NT2/D1 (cell line): ENCODE data around the gene SCMH1.
"Not testable (repeated sequence)": the region's sequence is repeated elsewhere in the genome, so short reads cannot be mapped to it uniquely, and the experiment has no call there.

Experiments
- DNase-seq: peaks from one replicate; pipeline ENCODE4 v3.0.0-alpha.2; 2011; ENCODE audit warnings: low read depth, low spot score
- H3K27me3 ChIP-seq: 2 replicates; pipeline ENCODE4 v1.6.0; 2011; ENCODE audit warnings: mild to moderate bottlenecking; ENCODE audit not compliant: insufficient read length, insufficient read depth
- H3K36me3 ChIP-seq: 2 replicates; pipeline ENCODE4 v1.6.1; 2011; ENCODE audit warnings: mild to moderate bottlenecking, low read length, mixed read lengths; ENCODE audit not compliant: insufficient read depth, insufficient read length
- H3K4me1 ChIP-seq: 2 replicates; pipeline ENCODE4 v1.5.1; 2011; ENCODE audit not compliant: insufficient read depth, insufficient read length
- H3K4me3 ChIP-seq: 2 replicates; pipeline ENCODE4 v1.5.1; 2011; ENCODE audit warnings: low read depth; ENCODE audit not compliant: insufficient read length
- H3K9ac ChIP-seq: 2 replicates; pipeline ENCODE4 v1.6.0; 2011; ENCODE audit warnings: low read depth; ENCODE audit not compliant: insufficient read length
- H3K9me3 ChIP-seq: 2 replicates; pipeline ENCODE4 v1.5.1; 2011; ENCODE audit warnings: mild to moderate bottlenecking, low read length; ENCODE audit not compliant: insufficient read depth
- SUZ12 ChIP-seq: IDR thresholded peaks from 2 replicates; pipeline ENCODE4 v1.6.1; 2011; ENCODE audit not compliant: insufficient read length, insufficient read depth; ENCODE audit errors: extremely low read depth
- YY1 ChIP-seq: IDR thresholded peaks from 2 replicates; pipeline ENCODE4 v1.6.1; 2011; ENCODE audit not compliant: insufficient read length, insufficient read depth
- ZNF274 ChIP-seq: IDR thresholded peaks from 2 replicates; pipeline ENCODE4 v1.6.1; 2011; ENCODE audit warnings: mild to moderate bottlenecking, low read depth, low read length

SCMH1 gene

DNA sequence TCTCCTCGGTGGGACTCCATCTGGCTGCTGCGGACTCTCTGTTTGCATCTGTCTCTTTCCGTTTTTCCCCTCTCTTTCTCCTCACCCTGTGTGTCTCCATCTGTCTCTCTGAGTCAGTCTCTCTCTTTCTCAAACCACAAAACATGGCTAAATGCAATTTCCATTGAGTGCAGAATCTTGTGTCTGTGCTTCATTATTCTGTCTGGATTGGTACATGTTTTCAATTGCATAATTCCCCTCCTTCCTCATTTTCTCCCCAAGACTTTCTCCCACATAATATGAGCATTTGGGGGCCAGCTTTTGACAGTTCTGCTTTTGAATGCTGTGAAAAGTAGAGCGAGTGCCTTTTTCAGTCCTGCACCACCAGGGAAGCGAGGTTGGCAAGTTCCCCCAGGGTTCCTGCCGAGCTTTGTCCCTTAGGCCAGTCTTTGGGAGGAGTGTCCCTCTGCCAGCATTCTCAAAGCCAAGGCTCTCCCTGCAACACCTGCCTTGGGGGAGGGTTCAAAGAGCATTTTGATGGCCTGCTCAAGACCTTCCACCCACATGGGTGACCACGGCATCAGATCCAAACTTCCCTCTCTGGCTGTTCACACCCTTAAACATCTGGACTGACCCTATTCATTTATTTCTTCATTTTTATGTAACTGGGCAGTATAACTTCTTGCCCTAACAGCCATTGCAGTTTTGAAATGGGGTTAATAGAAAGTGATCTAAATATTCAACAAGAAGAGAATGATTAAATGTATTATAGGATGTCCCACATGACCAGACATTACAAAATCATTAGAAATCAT lies 32.8 kb upstream of the SCMH1 start:
- Histone ChIP-seq H3K27me3 (no peaks in the 10 kb centered on the region), H3K9me3 (no peaks in the 10 kb centered on the region), H3K4me1 (peaks cover 9% of the 10 kb centered on the region), H3K36me3 (no peaks in the 10 kb centered on the region), H3K4me3 (no peak overlapping the region), H3K9ac (no peak overlapping the region)
- no peak for DNase-seq
- TF ChIP-seq ZNF274 (no peak), YY1 (no peak), SUZ12 (no peak)

DNA sequence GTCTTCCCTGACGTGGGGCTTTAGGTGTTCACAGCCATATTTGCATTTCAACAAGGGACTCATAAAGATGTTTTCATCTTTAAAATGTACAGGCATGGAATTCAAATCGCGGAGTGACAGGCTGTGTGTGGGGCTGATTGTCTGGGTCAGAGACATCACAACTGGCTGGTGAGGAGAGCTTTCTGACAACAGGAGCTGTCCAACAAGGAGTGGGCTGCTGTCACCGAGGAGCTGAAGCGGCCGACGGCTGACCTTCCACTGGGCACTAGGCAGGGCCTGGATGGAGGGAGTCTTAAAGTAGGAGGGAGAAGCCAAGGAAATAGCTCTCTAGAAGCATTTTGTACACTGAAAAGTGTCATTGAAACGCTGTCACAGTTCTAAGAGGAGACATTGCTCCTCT lies 30.5 kb upstream of the SCMH1 start:
- H3K4me3 ChIP-seq, result no peak overlapping the region
- no peak overlapping the region for H3K9ac ChIP-seq
- TF ChIP-seq ZNF274, result no peak
- TF ChIP-seq YY1, result no peak
- no peak for TF ChIP-seq SUZ12
- H3K9me3 ChIP-seq, result no peaks in the 10 kb centered on the region
- no peaks in the 10 kb centered on the region for H3K36me3 ChIP-seq
- peaks cover 2% of the 10 kb centered on the region for H3K27me3 ChIP-seq
- H3K4me1 ChIP-seq, result peaks cover 7% of the 10 kb centered on the region
- DNase-seq, result no peak

DNA sequence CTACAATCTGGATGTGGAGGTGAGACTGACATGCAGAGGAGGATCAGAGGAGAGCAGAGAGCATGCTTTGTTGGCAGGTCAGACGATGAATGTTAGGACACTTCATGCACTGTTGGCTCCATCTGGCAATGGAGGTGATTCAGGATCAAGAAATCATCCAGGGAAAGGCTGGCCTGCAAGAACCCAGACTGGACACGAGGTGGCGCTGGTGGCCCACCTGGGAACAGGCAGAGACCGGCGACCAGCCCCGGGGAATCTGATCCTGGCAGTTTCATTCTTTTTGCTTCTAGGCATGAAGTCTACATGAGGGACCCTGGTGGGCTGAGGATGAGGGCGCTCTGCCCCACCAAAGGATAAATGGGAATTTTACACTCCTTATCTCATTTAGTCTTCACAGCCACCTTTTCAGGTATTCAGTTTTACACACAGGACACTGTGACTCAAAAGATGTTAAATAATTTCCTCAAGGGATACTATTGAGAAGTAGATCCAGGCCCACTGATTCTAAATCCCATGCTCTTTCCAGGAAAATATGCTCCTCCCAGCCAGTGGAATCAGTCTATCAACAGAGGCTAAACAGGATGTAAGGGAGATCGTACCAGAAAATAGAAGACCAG lies 26.2 kb upstream of the SCMH1 start:
- no peaks in the 10 kb centered on the region for H3K36me3 ChIP-seq
- TF ChIP-seq SUZ12, result no peak
- no peak for TF ChIP-seq ZNF274
- TF ChIP-seq YY1, result no peak
- H3K27me3 ChIP-seq, result peaks cover 6% of the 10 kb centered on the region
- H3K4me3 ChIP-seq, result no peak overlapping the region
- DNase-seq, result peak; percentile 86
- H3K9me3 ChIP-seq, result no peaks in the 10 kb centered on the region
- no peaks in the 10 kb centered on the region for H3K4me1 ChIP-seq
- no peak overlapping the region for H3K9ac ChIP-seq

DNA sequence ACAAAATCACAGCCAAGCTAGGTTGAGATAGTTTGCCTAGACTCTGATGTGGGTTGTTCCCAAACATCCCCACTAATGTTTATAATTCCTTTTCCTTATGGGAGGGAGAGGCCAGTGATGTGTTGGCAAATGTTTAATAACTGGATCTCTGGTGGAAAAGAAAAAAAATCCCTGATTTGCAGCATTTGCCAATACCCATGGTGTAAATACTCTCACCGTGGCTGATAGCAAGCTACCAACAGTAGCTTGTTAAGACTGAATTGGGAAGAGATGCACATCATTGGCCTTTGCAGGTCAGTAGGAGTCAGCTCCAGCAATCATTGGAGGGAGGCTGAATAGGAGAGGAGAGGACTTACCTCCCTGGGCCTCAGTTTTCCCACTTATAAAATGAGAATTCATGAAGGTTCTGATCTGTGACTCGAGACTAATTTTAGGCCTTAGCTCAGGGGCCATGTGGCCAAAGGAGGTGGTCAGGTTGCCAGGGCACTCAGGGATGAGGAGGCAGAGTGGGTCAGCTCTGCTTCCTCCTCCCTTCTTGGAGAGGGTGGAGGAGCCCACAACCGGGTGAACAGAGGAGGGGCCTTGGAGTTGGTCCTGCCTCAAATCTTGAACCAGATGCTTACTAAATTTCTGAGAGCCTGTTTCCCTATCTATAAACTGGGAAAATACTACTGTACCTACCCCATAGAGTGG lies 20.0 kb upstream of the SCMH1 start:
- Histone ChIP-seq H3K4me1 (no peaks in the 10 kb centered on the region), H3K27me3 (peaks cover 4% of the 10 kb centered on the region), H3K9ac (no peak overlapping the region), H3K9me3 (no peaks in the 10 kb centered on the region), H3K4me3 (no peak overlapping the region), H3K36me3 (no peaks in the 10 kb centered on the region)
- no peak for DNase-seq
- TF ChIP-seq YY1, result no peak
- TF ChIP-seq ZNF274, result no peak
- no peak for TF ChIP-seq SUZ12

DNA sequence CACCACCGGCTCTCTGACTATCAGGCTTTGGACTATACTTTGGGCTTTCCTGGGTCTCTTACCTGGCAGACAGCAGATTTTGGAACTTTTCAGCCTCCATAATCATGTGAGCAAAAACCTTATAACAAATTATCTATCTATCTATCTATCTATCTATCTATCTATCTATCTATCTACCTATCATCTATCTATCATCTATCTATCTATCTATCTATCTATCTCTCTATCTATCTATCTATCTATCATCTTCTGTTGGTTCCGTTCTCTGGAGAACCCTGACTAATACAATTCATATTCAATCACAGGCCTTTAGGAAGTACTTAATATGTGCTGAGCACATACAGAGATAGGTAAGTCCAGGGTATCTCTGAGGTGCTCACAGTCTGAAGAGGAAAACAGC lies 18.7 kb upstream of the SCMH1 start:
- no peak for DNase-seq
- H3K36me3 ChIP-seq, result no peaks in the 10 kb centered on the region
- no peaks in the 10 kb centered on the region for H3K4me1 ChIP-seq
- no peaks in the 10 kb centered on the region for H3K9me3 ChIP-seq
- H3K9ac ChIP-seq, result no peak overlapping the region
- H3K4me3 ChIP-seq, result no peak overlapping the region
- H3K27me3 ChIP-seq, result peaks cover under 1% of the 10 kb centered on the region
- TF ChIP-seq YY1, result no peak
- no peak for TF ChIP-seq SUZ12
- no peak for TF ChIP-seq ZNF274

DNA sequence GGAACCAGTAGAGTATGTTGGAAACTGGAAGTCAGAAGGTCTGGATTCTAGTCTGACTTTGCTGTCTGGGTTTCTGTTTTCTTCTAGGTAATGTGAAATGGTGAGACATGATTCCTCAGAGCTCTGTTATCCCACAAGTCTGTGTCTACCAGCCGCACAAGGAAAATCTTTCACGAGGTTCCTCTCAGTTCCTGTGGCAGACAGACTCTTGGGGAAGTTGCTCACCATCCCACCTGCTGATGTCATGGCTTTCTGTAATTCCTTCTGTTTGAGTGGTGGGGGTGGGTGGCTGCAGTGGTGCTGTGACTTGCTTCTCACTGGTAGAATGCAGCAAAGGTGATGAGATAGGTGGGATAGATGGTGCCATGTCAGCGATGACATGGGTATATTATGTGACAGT lies 17.1 kb upstream of the SCMH1 start:
- no peaks in the 10 kb centered on the region for H3K36me3 ChIP-seq
- H3K27me3 ChIP-seq, result no peaks in the 10 kb centered on the region
- H3K9me3 ChIP-seq, result no peaks in the 10 kb centered on the region; the same call in 1 of the 2 replicates
- H3K4me3 ChIP-seq, result no peak overlapping the region
- no peak overlapping the region for H3K9ac ChIP-seq
- DNase-seq, result no peak
- no peaks in the 10 kb centered on the region for H3K4me1 ChIP-seq
- TF ChIP-seq ZNF274 (no peak), YY1 (no peak), SUZ12 (no peak)

DNA sequence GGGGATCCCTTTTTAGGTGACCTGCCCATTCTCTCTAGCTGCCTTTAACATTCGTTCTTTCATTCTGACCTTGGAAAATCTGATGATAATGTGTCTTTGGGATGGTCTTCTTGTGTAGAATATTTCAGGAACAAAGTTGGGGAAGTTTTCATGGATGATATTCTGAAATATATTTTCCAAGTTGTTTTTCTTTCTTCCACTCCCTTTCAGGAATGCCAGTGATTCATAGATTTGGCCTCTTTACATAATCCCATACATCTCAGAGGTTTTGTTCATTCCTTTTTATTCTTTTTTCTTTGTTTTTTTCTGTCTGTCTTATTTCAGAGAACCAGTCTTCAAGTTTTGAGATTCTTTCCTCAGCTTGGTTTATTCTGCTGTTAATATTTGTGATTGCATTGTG lies 13.9 kb upstream of the SCMH1 start:
- Histone ChIP-seq H3K9ac (no peak overlapping the region), H3K9me3 (peaks cover 11% of the 10 kb centered on the region), H3K4me1 (no peaks in the 10 kb centered on the region), H3K36me3 (no peaks in the 10 kb centered on the region), H3K4me3 (no peak overlapping the region), H3K27me3 (no peaks in the 10 kb centered on the region)
- no peak for DNase-seq
- TF ChIP-seq ZNF274 (no peak), SUZ12 (no peak), YY1 (no peak)

DNA sequence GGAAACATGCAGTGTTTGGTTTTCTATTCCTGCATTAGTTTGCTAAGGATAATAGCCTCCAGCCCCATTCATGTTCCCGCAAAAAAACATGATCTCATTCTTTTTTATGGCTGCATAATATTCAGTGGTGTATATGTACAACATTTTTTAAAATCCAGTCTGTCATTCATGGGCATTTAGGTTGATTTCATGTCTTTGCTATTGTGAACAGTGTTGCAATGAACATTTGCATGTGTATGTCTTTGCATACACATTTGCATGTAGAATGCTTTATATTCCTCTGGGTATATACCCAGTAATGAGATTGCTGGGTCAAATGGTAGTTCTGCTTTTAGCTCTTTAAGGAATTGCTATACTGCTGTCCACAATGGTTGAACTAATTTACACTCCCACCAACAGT lies 9.0 kb upstream of the SCMH1 start:
- not testable (repeated sequence) for H3K9ac ChIP-seq, H3K4me3 ChIP-seq, H3K4me1 ChIP-seq, H3K27me3 ChIP-seq, DNase-seq, H3K36me3 ChIP-seq
- H3K9me3 ChIP-seq, result peaks cover 13% of the 10 kb centered on the region
